Keratinocyte (primary cell): Measurements from ENCODE around the gene LPAR3. TPM values are rescaled to one million over a fixed set of nuclear protein-coding genes. Genes with fewer than 3 reads are reported as not detected.

Source experiments
- DNase-seq: peaks from one replicate; pipeline ENCODE4 v3.0.0-alpha.2; 2011; ENCODE audit warnings: low read depth, missing footprints, low spot score
- FAIRE-seq: peaks from 2 replicates; lab custom pipeline; 2011; peaks lifted over from hg19 to GRCh38; lab: Jason Lieb, UNC
- H2AFZ ChIP-seq: 2 replicates; pipeline ENCODE4 v1.6.0; 2012; ENCODE audit warnings: low read length, control low read depth, inconsistent platforms; ENCODE audit not compliant: control insufficient read depth
- H3K27ac ChIP-seq: 2 replicates; pipeline ENCODE4 v1.5.1; 2011; ENCODE audit warnings: low read length; ENCODE audit not compliant: control insufficient read depth, insufficient read depth
- H3K27me3 ChIP-seq: 3 replicates; pipeline ENCODE4 v1.6.0; 2011; ENCODE audit warnings: low read length; ENCODE audit not compliant: control insufficient read depth, insufficient read depth; ENCODE audit errors: extremely low read depth
- H3K36me3 ChIP-seq, 2 experiments: 2 replicates in 1 of 2; 3 replicates in 1 of 2; pipeline ENCODE4 v1.5.1; 2011; ENCODE audit warnings: low read length in 2 of 2, mild to moderate bottlenecking in 1 of 2; ENCODE audit not compliant: control insufficient read depth in 2 of 2, insufficient read depth in 2 of 2; ENCODE audit errors: extremely low read depth in 1 of 2
- H3K4me1 ChIP-seq: 3 replicates; pipeline ENCODE4 v1.5.1; 2011; ENCODE audit warnings: low read length; ENCODE audit not compliant: control insufficient read depth, insufficient read depth; ENCODE audit errors: extremely low read depth
- H3K4me2 ChIP-seq: 3 replicates; pipeline ENCODE4 v1.6.0; 2011; ENCODE audit warnings: low read depth, low read length; ENCODE audit not compliant: control insufficient read depth, insufficient read depth; ENCODE audit errors: extremely low read depth
- H3K4me3 ChIP-seq, 3 experiments: fragments of 200-600 bp in 1 of 3; sonication (generic) in 1 of 3; 2 replicates in 2 of 3; 3 replicates in 1 of 3; pipeline ENCODE4 v1.5.1; 2011 to 2016; ENCODE audit warnings: low read length in 3 of 3, mild to moderate bottlenecking in 3 of 3, control low read depth in 2 of 3, inconsistent platforms in 1 of 3, low read depth in 1 of 3, mixed read lengths in 1 of 3, mixed run types in 1 of 3, moderate library complexity in 1 of 3; ENCODE audit not compliant: control insufficient read depth in 2 of 3, insufficient read depth in 2 of 3; ENCODE audit errors: extremely low read depth in 1 of 3
- H3K79me2 ChIP-seq: 2 replicates; pipeline ENCODE4 v1.6.0; 2012; ENCODE audit warnings: low read length; ENCODE audit not compliant: control insufficient read depth, insufficient read depth
- H3K9ac ChIP-seq: 3 replicates; pipeline ENCODE4 v1.6.0; 2011; ENCODE audit warnings: low read length; ENCODE audit not compliant: control insufficient read depth, insufficient read depth; ENCODE audit errors: extremely low read depth
- H3K9me1 ChIP-seq: 3 replicates; pipeline ENCODE4 v1.6.0; 2011; ENCODE audit warnings: low read length; ENCODE audit not compliant: control insufficient read depth, insufficient read depth; ENCODE audit errors: extremely low read depth
- H3K9me3 ChIP-seq: 2 replicates; pipeline ENCODE4 v1.5.1; 2012; ENCODE audit warnings: low read depth, low read length; ENCODE audit not compliant: control insufficient read depth
- H4K20me1 ChIP-seq: 3 replicates; pipeline ENCODE4 v1.6.0; 2011; ENCODE audit warnings: low read length; ENCODE audit not compliant: control insufficient read depth, insufficient read depth; ENCODE audit errors: extremely low read depth
- CTCF ChIP-seq, 3 experiments: IDR thresholded peaks in 1 of 3; conservative IDR thresholded peaks in 1 of 3; optimal IDR thresholded peaks in 1 of 3; 2 replicates in 2 of 3; 3 replicates in 1 of 3; pipeline versions ENCODE3 to v1.5.1; 2011; ENCODE audit warnings: low read length in 3 of 3, mild to moderate bottlenecking in 3 of 3, moderate library complexity in 2 of 3, control low read depth in 1 of 3, inconsistent platforms in 1 of 3; ENCODE audit not compliant: insufficient read depth in 2 of 3; ENCODE audit errors: extremely low read depth in 1 of 3
- EZH2 ChIP-seq: IDR thresholded peaks from one replicate; pipeline ENCODE4 v1.6.1; 2012; ENCODE audit warnings: inconsistent platforms, mild to moderate bottlenecking, low read length, moderate library complexity
- dilution Hi-C: fragments of 300-500 bp; cut with MboI; formaldehyde crosslinking; loops from one replicate; pipeline ENCODE4 v1.7.0; 2020; ENCODE audit warnings: low sequenced_read_pairs; ENCODE audit not compliant: extremely low pct_ligation_motif_present
- polyA plus RNA-seq, 5 experiments: library from polyadenylated mRNA; depleted of rRNA in 3 of 5; stranded (reverse) in 3 of 5; stranded (forward) in 1 of 5; unstranded in 1 of 5; fragments of >200 nt; gene quantifications; 1 replicate in 1 of 5; 2 replicates in 3 of 5; 3 replicates in 1 of 5; pipeline versions ENCODE4 v1.2.1 to v1.2.3, GENCODE V29; 2011 to 2012; ENCODE audit warnings: missing spikeins in 2 of 5, low read depth in 1 of 5, low replicate concordance in 1 of 5

The LPAR3 gene
- polyA plus RNA-seq, 1 donor (not counting 4 experiments of a cell fraction or from before 2014, with no cell fraction given), result 42.1 TPM

- H2AFZ ChIP-seq, result no peak overlapping the region
- H3K27me3 ChIP-seq, result no peaks in the 10 kb centered on the region
- no peaks in the 10 kb centered on the region for H3K9me1 ChIP-seq
- peak overlapping the region; percentile 25 for H3K27ac ChIP-seq
- H3K4me3 ChIP-seq, result no peak overlapping the region
- dilution Hi-C loops, result no loop called here
- H3K4me2 ChIP-seq, result peak overlapping the region; percentile 49
- H3K79me2 ChIP-seq, result no peaks in the 10 kb centered on the region
- FAIRE-seq (no peak), DNase-seq (no peak)
- H3K9ac ChIP-seq, result peak overlapping the region; percentile 0
- no peaks in the 10 kb centered on the region for H3K36me3 ChIP-seq
- H3K4me1 ChIP-seq, result peaks cover 20% of the 10 kb centered on the region
- no peaks in the 10 kb centered on the region for H3K9me3 ChIP-seq
- no peaks in the 10 kb centered on the region for H4K20me1 ChIP-seq
- TF ChIP-seq CTCF (optimal IDR thresholded peaks at IDR 0.05 in 1 of 3, IDR thresholded peaks at IDR 0.05 in 1 of 3, conservative IDR thresholded peaks at IDR 0.05 in 1 of 3; ENCODE audit: extremely low read depth in 1 of 3, insufficient read depth in 2 of 3, low read length in 3 of 3), result no peak
- TF ChIP-seq EZH2, result no peak
Measured at GRCh38 chr1:84773195-84773594, 119.8 kb downstream of the LPAR3 start.

GRCh38 chr1:84772428-84772943, 120.5 kb downstream of the LPAR3 start:
- Histone ChIP-seq H3K9ac (peak overlapping the region; percentile 42), H3K9me3 (no peaks in the 10 kb centered on the region), H3K4me2 (peak overlapping the region; percentile 49), H3K79me2 (no peaks in the 10 kb centered on the region), H3K9me1 (no peaks in the 10 kb centered on the region), H2AFZ (peak overlapping the region; percentile 64), H3K27ac (peak overlapping the region; percentile 25), H3K4me1 (peaks cover 20% of the 10 kb centered on the region), H3K4me3 (peak overlapping the region in 1 of 3 experiments; percentile 23), H4K20me1 (no peaks in the 10 kb centered on the region), H3K27me3 (no peaks in the 10 kb centered on the region), H3K36me3 (no peaks in the 10 kb centered on the region)
- dilution Hi-C loops, result no loop called here
- peak; percentile 92 for FAIRE-seq
- no peak for DNase-seq
- no peak for TF ChIP-seq EZH2
- peak; percentile 82 to 91 (median 89) for TF ChIP-seq CTCF (optimal IDR thresholded peaks at IDR 0.05 in 1 of 3, IDR thresholded peaks at IDR 0.05 in 1 of 3, conservative IDR thresholded peaks at IDR 0.05 in 1 of 3; ENCODE audit: extremely low read depth in 1 of 3, insufficient read depth in 2 of 3, low read length in 3 of 3)
